H9 (cell line): ENCODE data around the gene DIPK1C. TPM values are rescaled to one million over a fixed set of nuclear protein-coding genes. Genes with fewer than 3 reads are reported as not detected.

Source experiments
- DNase-seq: peaks from one replicate; pipeline ENCODE4 v3.0.0-alpha.2; 2017
- H2AFZ ChIP-seq: one replicate; pipeline ENCODE4 v1.6.1; 2013; ENCODE audit warnings: mild to moderate bottlenecking, low read length, control low read depth, moderate library complexity
- H2AK5ac ChIP-seq: 2 replicates; pipeline ENCODE4 v1.6.1; 2013; ENCODE audit warnings: low read length, control low read depth, mixed read lengths; ENCODE audit not compliant: insufficient read length
- H2BK120ac ChIP-seq: one replicate; pipeline ENCODE4 v1.6.1; 2013; ENCODE audit warnings: low read depth, mild to moderate bottlenecking, low read length, control low read depth, inconsistent platforms; ENCODE audit not compliant: poor library complexity, severe bottlenecking
- H2BK12ac ChIP-seq: 2 replicates; pipeline ENCODE4 v1.6.1; 2013; ENCODE audit warnings: low read length, control low read depth, mixed read lengths, low read depth; ENCODE audit not compliant: insufficient read length
- H2BK15ac ChIP-seq: 2 replicates; pipeline ENCODE4 v1.6.1; 2013; ENCODE audit warnings: low read depth, low read length, control low read depth
- H2BK20ac ChIP-seq: one replicate; pipeline ENCODE4 v1.6.1; 2013; ENCODE audit warnings: low read depth, mild to moderate bottlenecking, low read length, control low read depth, inconsistent platforms; ENCODE audit not compliant: poor library complexity, severe bottlenecking
- H2BK5ac ChIP-seq: 2 replicates; pipeline ENCODE4 v1.6.1; 2013; ENCODE audit warnings: low read length, control low read depth, mixed read lengths; ENCODE audit not compliant: insufficient read length
- H3K14ac ChIP-seq: 2 replicates; pipeline ENCODE4 v1.6.1; 2013; ENCODE audit warnings: low read length, control low read depth; ENCODE audit not compliant: insufficient read depth
- H3K18ac ChIP-seq: 2 replicates; pipeline ENCODE4 v1.6.1; 2013; ENCODE audit warnings: low read depth, mild to moderate bottlenecking, mixed read lengths, low read length, control low read depth; ENCODE audit not compliant: insufficient read length
- H3K23ac ChIP-seq: 2 replicates; pipeline ENCODE4 v1.6.1; 2013; ENCODE audit warnings: low read length, control low read depth, mixed read lengths, low read depth; ENCODE audit not compliant: insufficient read length
- H3K23me2 ChIP-seq: 2 replicates; pipeline ENCODE4 v1.6.1; 2013; ENCODE audit warnings: low read depth, mild to moderate bottlenecking, mixed read lengths, low read length, control low read depth; ENCODE audit not compliant: insufficient read length, poor library complexity, severe bottlenecking
- H3K27ac ChIP-seq: 2 replicates; pipeline ENCODE4 v1.5.1; 2013; ENCODE audit warnings: low read length, control low read depth, mixed read lengths, low read depth; ENCODE audit not compliant: insufficient read length
- H3K27me3 ChIP-seq: 2 replicates; pipeline ENCODE4 v1.6.1; 2013; ENCODE audit warnings: low read length, control low read depth, inconsistent platforms; ENCODE audit not compliant: insufficient read depth
- H3K4ac ChIP-seq: 2 replicates; pipeline ENCODE4 v1.6.1; 2013; ENCODE audit warnings: low read depth, mild to moderate bottlenecking, control low read depth, inconsistent platforms, low read length, moderate library complexity
- H3K4me1 ChIP-seq: 2 replicates; pipeline ENCODE4 v1.6.1; 2013; ENCODE audit warnings: low read length, control low read depth, inconsistent platforms; ENCODE audit not compliant: insufficient read depth
- H3K4me2 ChIP-seq: 2 replicates; pipeline ENCODE4 v1.6.1; 2013; ENCODE audit warnings: low read length, control low read depth, mixed read lengths; ENCODE audit not compliant: insufficient read length, insufficient read depth
- H3K56ac ChIP-seq: 2 replicates; pipeline ENCODE4 v1.6.1; 2013; ENCODE audit warnings: low read depth, mild to moderate bottlenecking, mixed read lengths, low read length, control low read depth; ENCODE audit not compliant: insufficient read length
- H3K79me1 ChIP-seq: 2 replicates; pipeline ENCODE4 v1.6.1; 2013; ENCODE audit warnings: low read depth, mild to moderate bottlenecking, moderate library complexity, low read length, control low read depth, inconsistent platforms; ENCODE audit not compliant: insufficient read depth, poor library complexity, severe bottlenecking
- H3K79me2 ChIP-seq: 2 replicates; pipeline ENCODE4 v1.6.1; 2013; ENCODE audit warnings: low read length, control low read depth, inconsistent platforms; ENCODE audit not compliant: insufficient read depth
- H3K9ac ChIP-seq: 2 replicates; pipeline ENCODE4 v1.6.1; 2013; ENCODE audit warnings: low read length, control low read depth, mixed read lengths; ENCODE audit not compliant: insufficient read length; ENCODE audit errors: extremely low read depth
- H3K9me3 ChIP-seq: one replicate; pipeline ENCODE4 v1.6.1; 2013; ENCODE audit warnings: low read depth, low read length, inconsistent platforms; ENCODE audit not compliant: control insufficient read depth
- H3T11ph ChIP-seq: one replicate; pipeline ENCODE4 v1.6.1; 2013; ENCODE audit warnings: mild to moderate bottlenecking, low read length, control low read depth, inconsistent platforms
- H4K20me1 ChIP-seq: one replicate; pipeline ENCODE4 v1.6.1; 2013; ENCODE audit not compliant: control insufficient read depth, insufficient read length, insufficient read depth
- H4K5ac ChIP-seq: 2 replicates; pipeline ENCODE4 v1.6.1; 2013; ENCODE audit warnings: low read depth, mild to moderate bottlenecking, mixed read lengths, low read length, control low read depth; ENCODE audit not compliant: insufficient read length
- H4K8ac ChIP-seq: replicated peaks from 2 replicates; pipeline ENCODE4 v1.6.1; 2013; ENCODE audit warnings: low read length, control low read depth, mixed read lengths, low read depth; ENCODE audit not compliant: insufficient read length
- H4K91ac ChIP-seq: 2 replicates; pipeline ENCODE4 v1.6.1; 2013; ENCODE audit warnings: low read depth, mild to moderate bottlenecking, moderate library complexity, mixed read lengths, low read length, control low read depth; ENCODE audit not compliant: insufficient read length
- H3K27ac Mint-ChIP-seq, 3 experiments: 2 replicates in 2 of 3; 3 replicates in 1 of 3; pipeline ENCODE4 v1.8.0; 2020 to 2021; ENCODE audit warnings: mixed read lengths in 3 of 3, mild to moderate bottlenecking in 1 of 3, moderate library complexity in 1 of 3
- H3K27me3 Mint-ChIP-seq: 2 replicates; pipeline ENCODE4 v1.8.0; 2021; ENCODE audit warnings: low read depth, mild to moderate bottlenecking, moderate library complexity, mixed read lengths
- H3K36me3 Mint-ChIP-seq, 3 experiments: 2 replicates in 2 of 3; 3 replicates in 1 of 3; pipeline ENCODE4 v1.8.0; 2020 to 2021; ENCODE audit warnings: low read depth in 3 of 3, mixed read lengths in 3 of 3; ENCODE audit not compliant: insufficient read depth in 1 of 3
- H3K4me1 Mint-ChIP-seq, 2 experiments: 2 replicates each; pipeline ENCODE4 v1.8.0; 2020; ENCODE audit warnings: mixed read lengths in 2 of 2
- H3K4me3 Mint-ChIP-seq, 2 experiments: 2 replicates in 1 of 2; 3 replicates in 1 of 2; pipeline ENCODE4 v1.8.0; 2020 to 2021; ENCODE audit warnings: mild to moderate bottlenecking in 2 of 2, mixed read lengths in 2 of 2, moderate library complexity in 1 of 2
- H3K9me3 Mint-ChIP-seq, 2 experiments: 2 replicates in 1 of 2; 3 replicates in 1 of 2; pipeline ENCODE4 v1.8.0; 2020; ENCODE audit warnings: mild to moderate bottlenecking in 2 of 2, mixed read lengths in 2 of 2, moderate library complexity in 1 of 2
- WGBS: extraction: QIAGEN DNeasy Blood & Tissue Kit; methylation state at CpG from one replicate; pipeline ENCODE4 v1.1.7; 2013; ENCODE audit warnings: missing lambda C conversion rate, low lambda C conversion rate, mixed read lengths; ENCODE audit not compliant: insufficient read length; ENCODE audit errors: extremely low coverage; 5-methylcytosine and 5-hydroxymethylcytosine counted together
- total RNA-seq: library from RNA; stranded (reverse); gene quantifications from 2 replicates; pipeline ENCODE4 v1.2.1, GENCODE V29; 2021
- TF ChIP-seq, protein P1 (sequence below): fragments of 200-600 bp; sonication (generic); conservative IDR thresholded peaks from 3 replicates; pipeline ENCODE4 v1.8.0; 2021; ENCODE audit warnings: antibody characterized with exemption, mild to moderate bottlenecking

Gene DIPK1C
- total RNA-seq, 1 experiment from 2014 or later: not detected

DNA sequence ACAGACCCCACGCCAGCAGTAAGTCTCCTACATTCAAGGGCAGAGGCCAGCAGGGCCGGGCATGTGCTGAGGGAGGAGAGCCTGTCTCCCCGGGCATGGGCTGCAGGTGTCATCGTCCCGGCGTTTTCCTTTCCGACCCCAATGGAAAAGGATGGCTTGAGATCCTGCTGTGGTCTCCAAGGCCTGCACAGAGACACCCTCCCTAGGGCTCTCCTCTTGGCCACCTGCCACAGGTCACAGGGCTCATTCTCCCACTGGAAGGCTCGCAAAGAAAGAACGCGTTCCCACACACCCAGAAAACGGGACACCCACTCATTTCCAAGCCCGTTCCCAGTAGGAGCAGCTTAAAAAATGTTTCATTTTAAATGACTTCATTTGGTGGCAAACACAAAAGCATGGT, 41.0 kb downstream of the DIPK1C start:
- TF ChIP-seq, protein P1, sequence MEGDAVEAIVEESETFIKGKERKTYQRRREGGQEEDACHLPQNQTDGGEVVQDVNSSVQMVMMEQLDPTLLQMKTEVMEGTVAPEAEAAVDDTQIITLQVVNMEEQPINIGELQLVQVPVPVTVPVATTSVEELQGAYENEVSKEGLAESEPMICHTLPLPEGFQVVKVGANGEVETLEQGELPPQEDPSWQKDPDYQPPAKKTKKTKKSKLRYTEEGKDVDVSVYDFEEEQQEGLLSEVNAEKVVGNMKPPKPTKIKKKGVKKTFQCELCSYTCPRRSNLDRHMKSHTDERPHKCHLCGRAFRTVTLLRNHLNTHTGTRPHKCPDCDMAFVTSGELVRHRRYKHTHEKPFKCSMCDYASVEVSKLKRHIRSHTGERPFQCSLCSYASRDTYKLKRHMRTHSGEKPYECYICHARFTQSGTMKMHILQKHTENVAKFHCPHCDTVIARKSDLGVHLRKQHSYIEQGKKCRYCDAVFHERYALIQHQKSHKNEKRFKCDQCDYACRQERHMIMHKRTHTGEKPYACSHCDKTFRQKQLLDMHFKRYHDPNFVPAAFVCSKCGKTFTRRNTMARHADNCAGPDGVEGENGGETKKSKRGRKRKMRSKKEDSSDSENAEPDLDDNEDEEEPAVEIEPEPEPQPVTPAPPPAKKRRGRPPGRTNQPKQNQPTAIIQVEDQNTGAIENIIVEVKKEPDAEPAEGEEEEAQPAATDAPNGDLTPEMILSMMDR: no peak
- no peak overlapping the region for H3K9ac ChIP-seq
- H3K4me1 ChIP-seq: no peaks in the 10 kb centered on the region; the same call in 1 of the 2 replicates
- H3T11ph ChIP-seq: no peak overlapping the region
- no peaks in the 10 kb centered on the region for H3K27me3 ChIP-seq
- H3K14ac ChIP-seq: no peak overlapping the region
- no peak overlapping the region for H4K91ac ChIP-seq
- H4K8ac ChIP-seq: no peak overlapping the region
- H3K9me3 Mint-ChIP-seq: no peaks in the 10 kb centered on the region
- H2AK5ac ChIP-seq: no peak overlapping the region
- DNase-seq: no peak
- H4K5ac ChIP-seq: no peak overlapping the region
- H3K4me3 Mint-ChIP-seq: no peak overlapping the region
- H2AFZ ChIP-seq: no peak overlapping the region
- H3K18ac ChIP-seq: no peak overlapping the region
- H3K4me2 ChIP-seq: no peak overlapping the region
- H3K4me1 Mint-ChIP-seq: peaks cover 10 to 12% of the 10 kb centered on the region in 2 experiments
- no peaks in the 10 kb centered on the region for H4K20me1 ChIP-seq
- H2BK15ac ChIP-seq: no peak overlapping the region
- no peak overlapping the region for H3K27ac ChIP-seq
- no peaks in the 10 kb centered on the region for H3K9me3 ChIP-seq
- H3K79me1 ChIP-seq: no peaks in the 10 kb centered on the region
- no peak overlapping the region for H2BK12ac ChIP-seq
- H3K23ac ChIP-seq: no peak overlapping the region
- no peaks in the 10 kb centered on the region for H3K23me2 ChIP-seq
- H3K27ac Mint-ChIP-seq: no peak overlapping the region
- peaks cover 2% of the 10 kb centered on the region; the same call in 1 of the 2 replicates for H3K27me3 Mint-ChIP-seq
- H3K4ac ChIP-seq: no peak overlapping the region
- H2BK20ac ChIP-seq: no peak overlapping the region
- WGBS: no CpG with 5 or more reads among the region's 12 CpGs
- H3K36me3 Mint-ChIP-seq: no peaks in the 10 kb centered on the region; a peak in 2 of 7 replicates
- no peak overlapping the region for H3K56ac ChIP-seq
- no peak overlapping the region for H2BK120ac ChIP-seq
- H3K79me2 ChIP-seq: no peaks in the 10 kb centered on the region
- no peak overlapping the region for H2BK5ac ChIP-seq
